Neutrophil (primary cell): ENCODE results near the gene SEC23A.
"Not testable (repeated sequence)": the region's sequence is repeated elsewhere in the genome, so short reads cannot be mapped to it uniquely, and the experiment has no call there.

Source experiments
- H3K27ac ChIP-seq: fragments of 200-600 bp; sonication (generic); 2 replicates; pipeline ENCODE4 v1.5.1; 2016; ENCODE audit warnings: mild to moderate bottlenecking, moderate library complexity
- H3K27me3 ChIP-seq: fragments of 200-600 bp; sonication (generic); 2 replicates; pipeline ENCODE4 v1.6.0; 2016; ENCODE audit warnings: mild to moderate bottlenecking
- H3K36me3 ChIP-seq: fragments of 200-600 bp; sonication (generic); 2 replicates; pipeline ENCODE4 v1.5.1; 2017
- H3K4me1 ChIP-seq, 2 experiments: fragments of 200-600 bp in 1 of 2; sonication (generic) in 1 of 2; 1 replicate in 1 of 2; 2 replicates in 1 of 2; pipeline versions ENCODE4 v1.5.1 to v1.6.1; 2013 to 2016; ENCODE audit warnings: low read depth in 1 of 2, low read length in 1 of 2, mild to moderate bottlenecking in 1 of 2, moderate library complexity in 1 of 2; ENCODE audit not compliant: control insufficient read depth in 1 of 2, insufficient read depth in 1 of 2
- H3K4me3 ChIP-seq, 2 experiments: fragments of 200-600 bp in 1 of 2; sonication (generic) in 1 of 2; 1 replicate in 1 of 2; 2 replicates in 1 of 2; pipeline ENCODE4 v1.5.1; 2013 to 2016; ENCODE audit warnings: low read depth in 1 of 2, low read length in 1 of 2, mild to moderate bottlenecking in 1 of 2, moderate library complexity in 1 of 2
- H3K9me3 ChIP-seq: fragments of 200-600 bp; sonication (generic); 2 replicates; pipeline ENCODE4 v1.5.1; 2016
- TF ChIP-seq, protein P1 (sequence below): fragments of 200-600 bp; sonication (generic); IDR thresholded peaks from 2 replicates; pipeline ENCODE4 v1.5.1; 2016; ENCODE audit warnings: antibody characterized with exemption

The SEC23A gene

DNA sequence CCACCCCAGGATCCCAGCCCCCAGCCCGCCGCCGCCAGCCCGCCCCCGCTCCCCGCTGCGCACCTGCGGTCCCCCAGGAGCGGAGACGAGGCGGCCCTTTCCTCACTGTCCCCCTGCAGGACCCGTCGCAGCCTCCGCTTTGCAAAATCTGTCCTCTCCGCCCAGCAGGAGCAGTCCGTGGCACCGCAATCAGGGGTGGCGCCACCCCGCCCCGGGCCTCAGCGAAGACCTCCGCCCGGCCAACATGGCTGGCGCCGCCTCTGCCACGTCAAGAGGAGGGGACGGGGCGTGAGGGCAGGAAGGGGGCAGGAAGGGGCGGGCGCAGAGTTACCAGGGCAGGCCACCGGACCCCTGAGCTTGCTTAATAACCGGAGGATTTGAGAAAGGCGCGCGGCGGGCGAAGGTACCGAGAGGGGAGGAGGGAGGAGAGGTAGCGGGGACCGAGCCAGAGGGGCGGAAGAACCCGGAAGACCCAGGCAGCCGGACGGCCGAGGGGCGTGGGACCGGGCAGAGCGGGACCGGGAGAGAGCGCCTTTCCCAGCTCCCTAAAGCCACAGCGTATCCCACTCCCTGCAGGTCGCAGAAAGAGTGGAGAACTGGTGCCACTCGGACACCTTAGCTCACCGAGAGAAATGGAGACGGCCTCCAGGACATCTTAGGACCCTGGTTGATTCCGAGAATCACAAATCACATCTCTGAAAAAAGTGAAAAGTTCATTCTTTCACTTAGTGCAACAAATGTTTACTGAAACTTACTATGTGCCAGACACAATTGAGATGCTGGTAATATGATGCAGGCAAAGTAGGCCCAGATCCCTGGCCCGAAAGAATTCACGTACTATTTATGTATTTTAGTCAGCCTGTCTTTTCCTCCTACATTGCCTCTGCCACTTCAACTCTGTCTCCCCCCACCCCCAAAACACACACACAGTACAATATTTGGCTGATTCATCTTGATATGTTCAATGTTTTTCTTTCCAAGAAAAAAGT lies at the start of gene SEC23A:
TSS of gene SEC23A (minus strand) at position 267 of the 989 bp plus-strand sequence. CDS start 7,117 bp downstream, outside the sequence.
- TF ChIP-seq, protein P1, sequence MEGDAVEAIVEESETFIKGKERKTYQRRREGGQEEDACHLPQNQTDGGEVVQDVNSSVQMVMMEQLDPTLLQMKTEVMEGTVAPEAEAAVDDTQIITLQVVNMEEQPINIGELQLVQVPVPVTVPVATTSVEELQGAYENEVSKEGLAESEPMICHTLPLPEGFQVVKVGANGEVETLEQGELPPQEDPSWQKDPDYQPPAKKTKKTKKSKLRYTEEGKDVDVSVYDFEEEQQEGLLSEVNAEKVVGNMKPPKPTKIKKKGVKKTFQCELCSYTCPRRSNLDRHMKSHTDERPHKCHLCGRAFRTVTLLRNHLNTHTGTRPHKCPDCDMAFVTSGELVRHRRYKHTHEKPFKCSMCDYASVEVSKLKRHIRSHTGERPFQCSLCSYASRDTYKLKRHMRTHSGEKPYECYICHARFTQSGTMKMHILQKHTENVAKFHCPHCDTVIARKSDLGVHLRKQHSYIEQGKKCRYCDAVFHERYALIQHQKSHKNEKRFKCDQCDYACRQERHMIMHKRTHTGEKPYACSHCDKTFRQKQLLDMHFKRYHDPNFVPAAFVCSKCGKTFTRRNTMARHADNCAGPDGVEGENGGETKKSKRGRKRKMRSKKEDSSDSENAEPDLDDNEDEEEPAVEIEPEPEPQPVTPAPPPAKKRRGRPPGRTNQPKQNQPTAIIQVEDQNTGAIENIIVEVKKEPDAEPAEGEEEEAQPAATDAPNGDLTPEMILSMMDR = no peak
- H3K27ac ChIP-seq = peak within 1 kb of the TSS; percentile 93
- H3K9me3 ChIP-seq = no peaks in the 10 kb centered on the region
- peaks cover 15 to 20% of the 10 kb centered on the region in 2 experiments for H3K4me1 ChIP-seq
- no peaks in the 10 kb centered on the region for H3K27me3 ChIP-seq
- H3K36me3 ChIP-seq = peaks cover 4% of the 10 kb centered on the region
- peak within 1 kb of the TSS; percentile 89 to 95 for H3K4me3 ChIP-seq

DNA sequence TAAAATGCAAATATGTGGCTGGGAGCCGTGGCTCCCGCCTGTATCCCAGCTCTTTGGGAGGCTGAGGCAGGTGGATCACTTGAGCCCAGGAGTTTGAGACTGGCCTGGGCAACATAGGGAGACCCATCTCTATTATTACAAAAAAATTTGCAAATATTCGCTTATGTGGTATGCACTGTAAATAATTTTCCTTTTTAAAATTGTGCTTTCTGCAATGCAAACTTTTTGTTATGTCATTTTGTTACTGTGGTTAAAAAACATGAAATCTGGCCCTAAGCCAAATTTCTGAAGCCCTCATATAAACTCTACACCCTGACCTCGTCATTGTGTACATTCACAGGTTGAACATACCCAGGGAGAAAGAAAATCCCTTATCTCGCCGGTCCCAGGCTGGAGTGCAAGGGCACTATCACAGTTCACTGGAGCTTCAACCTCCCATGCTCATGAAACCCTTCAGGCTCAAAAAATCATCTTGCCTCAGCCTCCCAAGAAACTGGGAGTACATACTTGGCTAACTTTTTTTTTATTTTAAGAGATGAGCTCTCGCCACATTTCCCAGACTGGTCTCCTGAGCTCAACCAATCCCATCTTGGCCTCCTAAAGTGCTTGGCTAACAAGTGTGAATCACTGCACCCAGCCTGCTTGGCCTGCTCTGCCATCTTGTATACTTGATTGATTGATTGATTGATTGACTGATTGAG lies 42.4 kb upstream of the SEC23A start:
- H3K36me3 ChIP-seq = peaks cover 54% of the 10 kb centered on the region
- H3K9me3 ChIP-seq = no peaks in the 10 kb centered on the region
- TF ChIP-seq, protein P1 = no peak
- H3K4me3 ChIP-seq = no peak overlapping the region
- H3K27me3 ChIP-seq = no peaks in the 10 kb centered on the region
- H3K27ac ChIP-seq = no peak overlapping the region
- H3K4me1 ChIP-seq = no peaks in the 10 kb centered on the region

- not testable (repeated sequence) for H3K27me3 ChIP-seq, H3K4me3 ChIP-seq, H3K9me3 ChIP-seq, H3K27ac ChIP-seq, H3K4me1 ChIP-seq
- peaks cover 51% of the 10 kb centered on the region for H3K36me3 ChIP-seq
Measured at GRCh38 chr14:39143226-39143625, 40.2 kb upstream of the SEC23A start.

GRCh38 chr14:39141623-39142022 lies 38.6 kb upstream of the SEC23A start:
- peaks cover 53% of the 10 kb centered on the region for H3K36me3 ChIP-seq
- not testable (repeated sequence) for H3K27ac ChIP-seq, H3K27me3 ChIP-seq

DNA sequence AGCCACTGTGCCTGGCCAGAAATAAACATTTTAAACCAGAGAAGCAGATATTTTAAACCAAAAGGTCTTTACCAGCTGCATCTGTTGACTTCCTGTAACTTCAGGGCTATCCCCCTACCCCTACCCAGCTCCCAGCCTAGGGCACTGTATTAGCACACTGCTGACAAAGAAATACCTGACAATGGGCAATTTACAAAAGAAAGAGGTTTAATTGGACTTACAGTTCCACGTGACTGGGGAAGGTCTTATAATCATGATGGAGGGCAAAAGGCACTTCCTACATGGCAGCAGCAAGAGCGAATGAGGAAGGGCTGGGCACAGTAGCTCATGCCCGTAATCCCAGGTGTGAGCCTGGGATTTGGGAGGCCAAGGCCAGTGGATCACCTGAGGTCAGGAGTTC lies 37.1 kb upstream of the SEC23A start:
- H3K27me3 ChIP-seq = no peaks in the 10 kb centered on the region
- no peak overlapping the region for H3K4me3 ChIP-seq
- H3K36me3 ChIP-seq = peaks cover 44% of the 10 kb centered on the region
- H3K27ac ChIP-seq = no peak overlapping the region
- H3K4me1 ChIP-seq = no peaks in the 10 kb centered on the region
- TF ChIP-seq, protein P1 = no peak
- no peaks in the 10 kb centered on the region for H3K9me3 ChIP-seq

More at GRCh38 chr14:39141623-39142022, 38.6 kb upstream of the SEC23A start:
- H3K4me3 ChIP-seq, H3K9me3 ChIP-seq, H3K4me1 ChIP-seq: not testable (repeated sequence)

DNA sequence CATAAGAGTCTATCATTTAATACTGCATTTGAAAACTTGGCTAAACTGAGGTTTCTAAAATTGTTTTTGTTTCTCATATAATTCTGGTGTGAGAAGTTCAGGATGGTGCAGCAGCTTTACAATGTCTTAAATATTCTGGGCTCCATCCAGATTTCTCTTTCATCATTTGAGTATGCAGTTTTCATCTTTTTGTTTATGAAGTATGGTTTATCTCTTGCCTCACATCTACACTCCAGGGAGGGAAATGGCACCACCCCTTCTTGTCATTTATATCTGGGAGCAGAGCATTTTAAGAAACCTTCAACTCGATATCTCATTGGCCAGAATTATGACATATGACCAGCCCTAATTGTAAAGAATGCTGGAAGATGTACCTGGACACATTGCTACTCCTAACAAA lies 35.4 kb upstream of the SEC23A start:
- Histone ChIP-seq H3K9me3 (no peaks in the 10 kb centered on the region), H3K27me3 (no peaks in the 10 kb centered on the region), H3K36me3 (peaks cover 44% of the 10 kb centered on the region), H3K27ac (no peak overlapping the region), H3K4me1 (no peaks in the 10 kb centered on the region), H3K4me3 (no peak overlapping the region)
- TF ChIP-seq, protein P1 = no peak

GRCh38 chr14:39137835-39138234 lies 34.8 kb upstream of the SEC23A start:
- peaks cover 44% of the 10 kb centered on the region for H3K36me3 ChIP-seq
- H3K27ac ChIP-seq, H3K27me3 ChIP-seq, H3K4me1 ChIP-seq, H3K4me3 ChIP-seq, H3K9me3 ChIP-seq: not testable (repeated sequence)
